SK-N-SH treated with all-trans-retinoic acid at 6 μM for 48 hours (cell line): Measurements from ENCODE around the gene COA8.

Source experiments
- ATAC-seq: fragments of 200-7000 bp; cut with Tn5 transposase; 3 replicates; pipeline ENCODE4 v1.9.1; 2020; ENCODE audit warnings: mild to moderate bottlenecking, moderate library complexity
- ARNTL ChIP-seq: fragments of 450-650 bp; formaldehyde crosslinking; IDR thresholded peaks from 2 replicates; pipeline ENCODE4 v1.5.0; 2020; ENCODE audit warnings: low read depth, mild to moderate bottlenecking, moderate library complexity, borderline replicate concordance
- BACH2 ChIP-seq: fragments of 250-450 bp; sonication (Bioruptor Pico); IDR thresholded peaks from 2 replicates; pipeline ENCODE4 v1.9.0; 2021; ENCODE audit warnings: mild to moderate bottlenecking, borderline replicate concordance
- CREB5 ChIP-seq: fragments of 250-450 bp; sonication (Bioruptor Pico); IDR thresholded peaks from 2 replicates; pipeline ENCODE4 v1.5.1; 2020; ENCODE audit warnings: low read depth, mild to moderate bottlenecking, moderate library complexity
- CSDC2 ChIP-seq: fragments of 250-450 bp; sonication (Bioruptor Pico); IDR thresholded peaks from 2 replicates; pipeline ENCODE4 v1.5.0; 2020; ENCODE audit warnings: mild to moderate bottlenecking, moderate library complexity
- ESRRG ChIP-seq: fragments of 250-450 bp; sonication (Bioruptor Pico); IDR thresholded peaks from 2 replicates; pipeline ENCODE4 v1.6.1; 2021; ENCODE audit warnings: mild to moderate bottlenecking
- GLIS3 ChIP-seq: fragments of 250-450 bp; sonication (Bioruptor Pico); IDR thresholded peaks from 2 replicates; pipeline ENCODE4 v1.5.0; 2020; ENCODE audit warnings: mild to moderate bottlenecking, moderate library complexity
- ISL1 ChIP-seq: fragments of 250-450 bp; sonication (Bioruptor Pico); IDR thresholded peaks from 2 replicates; pipeline ENCODE4 v2.1.2; 2022; ENCODE audit warnings: mild to moderate bottlenecking, moderate library complexity
- PATZ1 ChIP-seq: fragments of 250-450 bp; sonication (Bioruptor Pico); IDR thresholded peaks from 2 replicates; pipeline ENCODE4 v1.8.0; 2020; ENCODE audit warnings: mild to moderate bottlenecking, moderate library complexity, borderline replicate concordance
- POU6F1 ChIP-seq: fragments of 250-450 bp; sonication (Bioruptor Pico); IDR thresholded peaks from 2 replicates; pipeline ENCODE4 v1.8.0; 2021; ENCODE audit warnings: low read depth, mild to moderate bottlenecking, moderate library complexity, borderline replicate concordance
- PPARA ChIP-seq: fragments of 250-450 bp; sonication (Bioruptor Pico); IDR thresholded peaks from 2 replicates; pipeline ENCODE4 v1.5.0; 2020; ENCODE audit warnings: mild to moderate bottlenecking, borderline replicate concordance
- RARB ChIP-seq: fragments of 250-450 bp; sonication (Bioruptor Pico); IDR thresholded peaks from 2 replicates; pipeline ENCODE4 v1.8.0; 2021; ENCODE audit warnings: mild to moderate bottlenecking, moderate library complexity
- SNAI2 ChIP-seq: fragments of 250-450 bp; sonication (Bioruptor Pico); IDR thresholded peaks from 2 replicates; pipeline ENCODE4 v1.5.0; 2020; ENCODE audit warnings: mild to moderate bottlenecking, moderate library complexity
- TCF4 ChIP-seq: fragments of 250-450 bp; sonication (Bioruptor Pico); IDR thresholded peaks from 2 replicates; pipeline ENCODE4 v1.8.0; 2021; ENCODE audit warnings: mild to moderate bottlenecking, moderate library complexity, borderline replicate concordance
- TSHZ2 ChIP-seq: fragments of 250-450 bp; sonication (Bioruptor Pico); IDR thresholded peaks from 2 replicates; pipeline ENCODE4 v1.5.0; 2020; ENCODE audit warnings: mild to moderate bottlenecking, moderate library complexity
- ZC3H10 ChIP-seq: fragments of 250-450 bp; sonication (Bioruptor Pico); IDR thresholded peaks from 2 replicates; pipeline ENCODE4 v1.5.1; 2021; ENCODE audit warnings: mild to moderate bottlenecking, moderate library complexity
- ZFP3 ChIP-seq: fragments of 250-450 bp; sonication (Bioruptor Pico); IDR thresholded peaks from 2 replicates; pipeline ENCODE4 v1.5.0; 2020; ENCODE audit warnings: mild to moderate bottlenecking, moderate library complexity
- ZFP30 ChIP-seq: fragments of 450-650 bp; formaldehyde crosslinking; IDR thresholded peaks from 2 replicates; pipeline ENCODE4 v1.5.0; 2022; ENCODE audit warnings: mild to moderate bottlenecking, moderate library complexity
- ZNF565 ChIP-seq: fragments of 450-650 bp; formaldehyde crosslinking; conservative IDR thresholded peaks from 2 replicates; pipeline ENCODE4 v1.5.0; 2020; ENCODE audit warnings: low read depth, mild to moderate bottlenecking, moderate library complexity
- ZNF70 ChIP-seq: fragments of 450-650 bp; formaldehyde crosslinking; IDR thresholded peaks from 2 replicates; pipeline ENCODE4 v1.5.0; 2020; ENCODE audit warnings: mild to moderate bottlenecking, moderate library complexity
- ZNF8 ChIP-seq: fragments of 450-650 bp; formaldehyde crosslinking; IDR thresholded peaks from 2 replicates; pipeline ENCODE4 v1.5.0; 2020; ENCODE audit warnings: mild to moderate bottlenecking, moderate library complexity
- TF ChIP-seq, protein P1 (sequence below): fragments of 250-450 bp; sonication (Bioruptor Pico); IDR thresholded peaks from 2 replicates; pipeline ENCODE4 v1.5.1; 2021; ENCODE audit warnings: mild to moderate bottlenecking, moderate library complexity

COA8 gene

GRCh38 chr14:103529383-103530365, 33.1 kb upstream of the COA8 start:
- ATAC-seq, result peak; percentile 4; the same call in 1 of the 3 replicates
- no peak for TF ChIP-seq ZFP30 (CRISPR knock-in tag)
- no peak for TF ChIP-seq PATZ1
- no peak for TF ChIP-seq ZNF8 (CRISPR knock-in tag)
- no peak for TF ChIP-seq SNAI2 (CRISPR knock-in tag)
- TF ChIP-seq RARB (CRISPR knock-in tag), result no peak
- no peak for TF ChIP-seq BACH2 (CRISPR knock-in tag)
- no peak for TF ChIP-seq ESRRG (CRISPR knock-in tag)
- TF ChIP-seq ARNTL (CRISPR knock-in tag), result no peak
- no peak for TF ChIP-seq CREB5
- TF ChIP-seq TCF4 (CRISPR knock-in tag), result no peak
- no peak for TF ChIP-seq GLIS3 (CRISPR knock-in tag)
- TF ChIP-seq TSHZ2 (CRISPR knock-in tag), result no peak
- TF ChIP-seq ISL1 (CRISPR knock-in tag), result no peak
- TF ChIP-seq CSDC2 (CRISPR knock-in tag), result no peak
- no peak for TF ChIP-seq ZNF70
- TF ChIP-seq, protein P1, sequence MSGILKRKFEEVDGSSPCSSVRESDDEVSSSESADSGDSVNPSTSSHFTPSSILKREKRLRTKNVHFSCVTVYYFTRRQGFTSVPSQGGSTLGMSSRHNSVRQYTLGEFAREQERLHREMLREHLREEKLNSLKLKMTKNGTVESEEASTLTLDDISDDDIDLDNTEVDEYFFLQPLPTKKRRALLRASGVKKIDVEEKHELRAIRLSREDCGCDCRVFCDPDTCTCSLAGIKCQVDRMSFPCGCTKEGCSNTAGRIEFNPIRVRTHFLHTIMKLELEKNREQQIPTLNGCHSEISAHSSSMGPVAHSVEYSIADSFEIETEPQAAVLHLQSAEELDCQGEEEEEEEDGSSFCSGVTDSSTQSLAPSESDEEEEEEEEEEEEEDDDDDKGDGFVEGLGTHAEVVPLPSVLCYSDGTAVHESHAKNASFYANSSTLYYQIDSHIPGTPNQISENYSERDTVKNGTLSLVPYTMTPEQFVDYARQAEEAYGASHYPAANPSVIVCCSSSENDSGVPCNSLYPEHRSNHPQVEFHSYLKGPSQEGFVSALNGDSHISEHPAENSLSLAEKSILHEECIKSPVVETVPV (CRISPR knock-in tag), result no peak
- no peak for TF ChIP-seq ZFP3 (CRISPR knock-in tag)
- no peak for TF ChIP-seq ZNF565 (CRISPR knock-in tag)
- no peak for TF ChIP-seq POU6F1 (CRISPR knock-in tag)
- no peak for TF ChIP-seq ZC3H10 (CRISPR knock-in tag)

GRCh38 chr14:103530390-103530789, 32.4 kb upstream of the COA8 start:
- no peak for ATAC-seq
- TF ChIP-seq POU6F1 (CRISPR knock-in tag) (no peak), ZFP3 (CRISPR knock-in tag) (no peak), ZFP30 (CRISPR knock-in tag) (no peak), CREB5 (no peak), ZNF8 (CRISPR knock-in tag) (no peak), PPARA (CRISPR knock-in tag) (no peak), ZC3H10 (CRISPR knock-in tag) (no peak), RARB (CRISPR knock-in tag) (no peak), BACH2 (CRISPR knock-in tag) (no peak), ISL1 (CRISPR knock-in tag) (no peak), PATZ1 (no peak), ESRRG (CRISPR knock-in tag) (no peak), CSDC2 (CRISPR knock-in tag) (no peak)
- TF ChIP-seq, protein P1 (CRISPR knock-in tag), result no peak
